Keratinocyte (primary cell): Measurements from ENCODE around the gene TRPV5. TPM values are rescaled to one million over a fixed set of nuclear protein-coding genes. Genes with fewer than 3 reads are reported as not detected.

ENCODE experiments used
- DNase-seq: peaks from one replicate; pipeline ENCODE4 v3.0.0-alpha.2; 2011; ENCODE audit warnings: low read depth, missing footprints, low spot score
- FAIRE-seq: peaks from 2 replicates; lab custom pipeline; 2011; peaks lifted over from hg19 to GRCh38; lab: Jason Lieb, UNC
- H2AFZ ChIP-seq: 2 replicates; pipeline ENCODE4 v1.6.0; 2012; ENCODE audit warnings: low read length, control low read depth, inconsistent platforms; ENCODE audit not compliant: control insufficient read depth
- H3K27ac ChIP-seq: 2 replicates; pipeline ENCODE4 v1.5.1; 2011; ENCODE audit warnings: low read length; ENCODE audit not compliant: control insufficient read depth, insufficient read depth
- H3K27me3 ChIP-seq: 3 replicates; pipeline ENCODE4 v1.6.0; 2011; ENCODE audit warnings: low read length; ENCODE audit not compliant: control insufficient read depth, insufficient read depth; ENCODE audit errors: extremely low read depth
- H3K36me3 ChIP-seq, 2 experiments: 2 replicates in 1 of 2; 3 replicates in 1 of 2; pipeline ENCODE4 v1.5.1; 2011; ENCODE audit warnings: low read length in 2 of 2, mild to moderate bottlenecking in 1 of 2; ENCODE audit not compliant: control insufficient read depth in 2 of 2, insufficient read depth in 2 of 2; ENCODE audit errors: extremely low read depth in 1 of 2
- H3K4me1 ChIP-seq: 3 replicates; pipeline ENCODE4 v1.5.1; 2011; ENCODE audit warnings: low read length; ENCODE audit not compliant: control insufficient read depth, insufficient read depth; ENCODE audit errors: extremely low read depth
- H3K4me2 ChIP-seq: 3 replicates; pipeline ENCODE4 v1.6.0; 2011; ENCODE audit warnings: low read depth, low read length; ENCODE audit not compliant: control insufficient read depth, insufficient read depth; ENCODE audit errors: extremely low read depth
- H3K4me3 ChIP-seq, 3 experiments: fragments of 200-600 bp in 1 of 3; sonication (generic) in 1 of 3; 2 replicates in 2 of 3; 3 replicates in 1 of 3; pipeline ENCODE4 v1.5.1; 2011 to 2016; ENCODE audit warnings: low read length in 3 of 3, mild to moderate bottlenecking in 3 of 3, control low read depth in 2 of 3, inconsistent platforms in 1 of 3, low read depth in 1 of 3, mixed read lengths in 1 of 3, mixed run types in 1 of 3, moderate library complexity in 1 of 3; ENCODE audit not compliant: control insufficient read depth in 2 of 3, insufficient read depth in 2 of 3; ENCODE audit errors: extremely low read depth in 1 of 3
- H3K79me2 ChIP-seq: 2 replicates; pipeline ENCODE4 v1.6.0; 2012; ENCODE audit warnings: low read length; ENCODE audit not compliant: control insufficient read depth, insufficient read depth
- H3K9ac ChIP-seq: 3 replicates; pipeline ENCODE4 v1.6.0; 2011; ENCODE audit warnings: low read length; ENCODE audit not compliant: control insufficient read depth, insufficient read depth; ENCODE audit errors: extremely low read depth
- H3K9me1 ChIP-seq: 3 replicates; pipeline ENCODE4 v1.6.0; 2011; ENCODE audit warnings: low read length; ENCODE audit not compliant: control insufficient read depth, insufficient read depth; ENCODE audit errors: extremely low read depth
- H3K9me3 ChIP-seq: 2 replicates; pipeline ENCODE4 v1.5.1; 2012; ENCODE audit warnings: low read depth, low read length; ENCODE audit not compliant: control insufficient read depth
- H4K20me1 ChIP-seq: 3 replicates; pipeline ENCODE4 v1.6.0; 2011; ENCODE audit warnings: low read length; ENCODE audit not compliant: control insufficient read depth, insufficient read depth; ENCODE audit errors: extremely low read depth
- EZH2 ChIP-seq: IDR thresholded peaks from one replicate; pipeline ENCODE4 v1.6.1; 2012; ENCODE audit warnings: inconsistent platforms, mild to moderate bottlenecking, low read length, moderate library complexity
- dilution Hi-C: fragments of 300-500 bp; cut with MboI; formaldehyde crosslinking; loops from one replicate; pipeline ENCODE4 v1.7.0; 2020; ENCODE audit warnings: low sequenced_read_pairs; ENCODE audit not compliant: extremely low pct_ligation_motif_present
- polyA plus RNA-seq, 5 experiments: library from polyadenylated mRNA; depleted of rRNA in 3 of 5; stranded (reverse) in 3 of 5; stranded (forward) in 1 of 5; unstranded in 1 of 5; fragments of >200 nt; gene quantifications; 1 replicate in 1 of 5; 2 replicates in 3 of 5; 3 replicates in 1 of 5; pipeline versions ENCODE4 v1.2.1 to v1.2.3, GENCODE V29; 2011 to 2012; ENCODE audit warnings: missing spikeins in 2 of 5, low read depth in 1 of 5, low replicate concordance in 1 of 5
- TF ChIP-seq, protein P1 (sequence below), 3 experiments: IDR thresholded peaks in 1 of 3; conservative IDR thresholded peaks in 1 of 3; optimal IDR thresholded peaks in 1 of 3; 2 replicates in 2 of 3; 3 replicates in 1 of 3; pipeline versions ENCODE3 to v1.5.1; 2011; ENCODE audit warnings: low read length in 3 of 3, mild to moderate bottlenecking in 3 of 3, moderate library complexity in 2 of 3, control low read depth in 1 of 3, inconsistent platforms in 1 of 3; ENCODE audit not compliant: insufficient read depth in 2 of 3; ENCODE audit errors: extremely low read depth in 1 of 3

TRPV5 gene
- polyA plus RNA-seq, 1 donor (not counting 4 experiments of a cell fraction or from before 2014, with no cell fraction given), result not detected

DNA sequence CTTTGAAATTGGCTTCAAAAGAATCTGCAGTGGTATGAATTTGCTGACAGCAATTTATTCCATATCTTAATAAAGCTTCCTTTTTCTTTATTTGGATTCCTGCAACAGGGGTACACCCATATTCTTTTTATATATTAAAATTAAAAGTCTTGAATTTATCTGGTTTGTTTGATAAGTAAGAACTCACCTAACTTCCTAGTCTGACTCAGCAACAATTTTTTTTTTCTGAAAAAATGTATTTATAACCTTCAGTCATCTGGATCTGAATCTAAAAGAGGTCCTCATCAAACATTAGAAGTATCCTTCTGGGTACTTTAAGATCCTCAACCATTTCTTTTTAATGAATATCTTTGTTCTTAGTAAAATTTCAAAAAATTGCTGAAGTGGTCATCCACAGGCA, 74.1 kb downstream of the TRPV5 start:
- Histone ChIP-seq H3K4me1 (peaks cover 8% of the 10 kb centered on the region), H3K4me2 (no peak overlapping the region), H3K79me2 (no peaks in the 10 kb centered on the region), H3K9me1 (no peaks in the 10 kb centered on the region), H3K4me3 (no peak overlapping the region), H3K27ac (no peak overlapping the region), H3K9ac (no peak overlapping the region), H4K20me1 (no peaks in the 10 kb centered on the region), H2AFZ (no peak overlapping the region), H3K9me3 (no peaks in the 10 kb centered on the region), H3K27me3 (peaks cover 10% of the 10 kb centered on the region), H3K36me3 (no peaks in the 10 kb centered on the region)
- dilution Hi-C loops, result no loop called here
- TF ChIP-seq EZH2, result no peak
- TF ChIP-seq, protein P1, sequence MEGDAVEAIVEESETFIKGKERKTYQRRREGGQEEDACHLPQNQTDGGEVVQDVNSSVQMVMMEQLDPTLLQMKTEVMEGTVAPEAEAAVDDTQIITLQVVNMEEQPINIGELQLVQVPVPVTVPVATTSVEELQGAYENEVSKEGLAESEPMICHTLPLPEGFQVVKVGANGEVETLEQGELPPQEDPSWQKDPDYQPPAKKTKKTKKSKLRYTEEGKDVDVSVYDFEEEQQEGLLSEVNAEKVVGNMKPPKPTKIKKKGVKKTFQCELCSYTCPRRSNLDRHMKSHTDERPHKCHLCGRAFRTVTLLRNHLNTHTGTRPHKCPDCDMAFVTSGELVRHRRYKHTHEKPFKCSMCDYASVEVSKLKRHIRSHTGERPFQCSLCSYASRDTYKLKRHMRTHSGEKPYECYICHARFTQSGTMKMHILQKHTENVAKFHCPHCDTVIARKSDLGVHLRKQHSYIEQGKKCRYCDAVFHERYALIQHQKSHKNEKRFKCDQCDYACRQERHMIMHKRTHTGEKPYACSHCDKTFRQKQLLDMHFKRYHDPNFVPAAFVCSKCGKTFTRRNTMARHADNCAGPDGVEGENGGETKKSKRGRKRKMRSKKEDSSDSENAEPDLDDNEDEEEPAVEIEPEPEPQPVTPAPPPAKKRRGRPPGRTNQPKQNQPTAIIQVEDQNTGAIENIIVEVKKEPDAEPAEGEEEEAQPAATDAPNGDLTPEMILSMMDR (optimal IDR thresholded peaks at IDR 0.05 in 1 of 3, IDR thresholded peaks at IDR 0.05 in 1 of 3, conservative IDR thresholded peaks at IDR 0.05 in 1 of 3; ENCODE audit: extremely low read depth in 1 of 3, insufficient read depth in 2 of 3, low read length in 3 of 3), result no peak
- DNase-seq, result no peak
- no peak for FAIRE-seq

Other genes starting within 250 kb of the TRPV5 start
- not detected in 3 replicates for gene PRSS1, start 184.3 kb downstream of the TRPV5 start, polyA plus RNA-seq
- not detected in 3 replicates for gene PRSS2, start 162.8 kb downstream of the TRPV5 start, polyA plus RNA-seq
- 0.59 to 3.0 TPM (median 1.9 TPM) in 3 replicates for gene EPHB6, start 78.7 kb downstream of the TRPV5 start, polyA plus RNA-seq
- gene TRPV6, start 48.0 kb downstream of the TRPV5 start, polyA plus RNA-seq, result 0.63 to 1.8 TPM (median 1.5 TPM) in 3 replicates
- not detected in 3 replicates for gene LLCFC1, start 5.7 kb upstream of the TRPV5 start, polyA plus RNA-seq
- 0.09 TPM in 1 of 3 replicates, not detected in the others for gene KEL, start 28.6 kb upstream of the TRPV5 start, polyA plus RNA-seq
- not detected in 3 replicates for gene OR9A2, start 93.4 kb upstream of the TRPV5 start, polyA plus RNA-seq
- gene OR6V1, start 118.6 kb upstream of the TRPV5 start, polyA plus RNA-seq, result not detected in 3 replicates
- not detected in 3 replicates for gene PIP, start 198.3 kb upstream of the TRPV5 start, polyA plus RNA-seq
- not detected in 3 replicates for gene TAS2R39, start 249.7 kb upstream of the TRPV5 start, polyA plus RNA-seq